Ascending aorta (tissue), 2 donors: Measurements from ENCODE around the gene HTT. TPM values are rescaled to one million over a fixed set of nuclear protein-coding genes. Genes with fewer than 3 reads are reported as not detected.

Experiments
- DNase-seq, 2 donors: peaks; one replicate each; pipeline ENCODE4 v3.0.0-alpha.2; 2019; ENCODE audit warnings: low spot score in 2 of 2
- H3K27ac ChIP-seq, 2 donors: fragments of 200-600 bp; sonication (generic); one replicate each; pipeline ENCODE4 v1.5.1; 2016 to 2017; ENCODE audit warnings: mild to moderate bottlenecking in 1 of 2
- H3K27me3 ChIP-seq: fragments of 200-600 bp; sonication (generic); one replicate; pipeline ENCODE4 v1.5.1; 2017
- H3K36me3 ChIP-seq, 2 donors: fragments of 200-600 bp; sonication (generic); one replicate each; pipeline ENCODE4 v1.5.1; 2016
- H3K4me1 ChIP-seq, 2 donors: fragments of 200-600 bp; sonication (generic); one replicate each; pipeline ENCODE4 v1.5.1; 2016 to 2017; ENCODE audit warnings: mild to moderate bottlenecking in 1 of 2
- H3K4me3 ChIP-seq, 2 donors: fragments of 200-600 bp; sonication (generic); one replicate each; pipeline ENCODE4 v1.5.1; 2016 to 2017; ENCODE audit warnings: mild to moderate bottlenecking in 1 of 2
- H3K9me3 ChIP-seq, 2 donors: fragments of 200-600 bp; sonication (generic); one replicate each; pipeline ENCODE4 v1.5.1; 2016
- intact Hi-C: fragments of 100-400 bp; cut with DNase I; formaldehyde crosslinking; loops from one replicate; pipeline ENCODE4 v1.15.1; 2023
- total RNA-seq: library from RNA; depleted of rRNA; stranded (reverse); fragments of >200 nt; gene quantifications from one replicate; pipeline ENCODE4 v1.1.0, GENCODE V29; 2016
- TF ChIP-seq, protein P1 (sequence below), 3 experiments: fragments of 200-600 bp in 2 of 3; fragments of 450-650 bp in 1 of 3; sonication (generic) in 2 of 3; IDR thresholded peaks; one replicate each; pipeline ENCODE4 v1.5.1; 2016 to 2019; ENCODE audit warnings: antibody characterized with exemption in 3 of 3, mild to moderate bottlenecking in 1 of 3, moderate library complexity in 1 of 3

Gene HTT
- total RNA-seq, 1 donor from 2014 or later: 23.7 TPM

GRCh38 chr4:3290889-3291321 is 216.4 kb downstream of the HTT start:
- DNase-seq: peak in 1 of 2 donors; percentile 56
- H3K9me3 ChIP-seq: no peaks in the 10 kb centered on the region
- H3K27ac ChIP-seq: no peak overlapping the region
- H3K27me3 ChIP-seq: peaks cover 12% of the 10 kb centered on the region
- TF ChIP-seq, protein P1, sequence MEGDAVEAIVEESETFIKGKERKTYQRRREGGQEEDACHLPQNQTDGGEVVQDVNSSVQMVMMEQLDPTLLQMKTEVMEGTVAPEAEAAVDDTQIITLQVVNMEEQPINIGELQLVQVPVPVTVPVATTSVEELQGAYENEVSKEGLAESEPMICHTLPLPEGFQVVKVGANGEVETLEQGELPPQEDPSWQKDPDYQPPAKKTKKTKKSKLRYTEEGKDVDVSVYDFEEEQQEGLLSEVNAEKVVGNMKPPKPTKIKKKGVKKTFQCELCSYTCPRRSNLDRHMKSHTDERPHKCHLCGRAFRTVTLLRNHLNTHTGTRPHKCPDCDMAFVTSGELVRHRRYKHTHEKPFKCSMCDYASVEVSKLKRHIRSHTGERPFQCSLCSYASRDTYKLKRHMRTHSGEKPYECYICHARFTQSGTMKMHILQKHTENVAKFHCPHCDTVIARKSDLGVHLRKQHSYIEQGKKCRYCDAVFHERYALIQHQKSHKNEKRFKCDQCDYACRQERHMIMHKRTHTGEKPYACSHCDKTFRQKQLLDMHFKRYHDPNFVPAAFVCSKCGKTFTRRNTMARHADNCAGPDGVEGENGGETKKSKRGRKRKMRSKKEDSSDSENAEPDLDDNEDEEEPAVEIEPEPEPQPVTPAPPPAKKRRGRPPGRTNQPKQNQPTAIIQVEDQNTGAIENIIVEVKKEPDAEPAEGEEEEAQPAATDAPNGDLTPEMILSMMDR (IDR thresholded peaks at IDR 0.05): no peak
- intact Hi-C loops: loop anchor here (5.0 to 10.0 kb wide), 6 partner anchors 191 to 1579 kb away; partner anchors contain the start of genes NELFA, NSD2, SLBP and TMEM128
- no peaks in the 10 kb centered on the region for H3K36me3 ChIP-seq
- peaks cover 5 to 11% of the 10 kb centered on the region in 2 donors for H3K4me1 ChIP-seq
- H3K4me3 ChIP-seq: peak overlapping the region in 1 of 2 donors; percentile 76

DNA sequence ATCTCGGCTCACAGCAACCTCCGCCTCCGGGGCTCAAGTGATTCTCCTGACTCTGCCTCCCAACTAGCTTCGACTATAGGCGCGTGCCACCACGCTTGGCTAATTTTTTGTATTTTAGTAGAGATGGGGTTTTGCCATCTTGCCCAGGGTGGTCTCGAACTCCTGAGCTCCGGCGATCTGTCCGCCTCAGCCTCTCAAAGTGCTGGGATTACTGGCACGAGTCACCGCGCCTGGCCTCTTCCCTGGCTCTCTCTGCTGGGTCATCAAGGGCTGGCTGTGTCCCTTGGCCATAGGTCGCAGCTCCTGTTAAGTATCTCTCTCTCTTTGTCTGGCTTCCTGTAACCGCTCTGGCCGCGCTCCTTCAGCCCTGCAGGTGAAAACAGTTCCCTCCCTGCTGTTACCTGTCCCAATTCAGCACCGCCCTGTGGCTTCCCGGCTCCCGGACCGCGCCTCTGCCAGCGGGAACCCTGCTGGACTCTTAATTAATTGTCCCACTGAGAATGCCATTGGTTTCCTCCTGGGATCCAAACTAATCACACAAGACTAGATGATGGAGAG is 217.0 kb downstream of the HTT start:
- Histone ChIP-seq H3K27me3 (peaks cover 12% of the 10 kb centered on the region), H3K9me3 (no peaks in the 10 kb centered on the region), H3K4me3 (peak overlapping the region; percentile 76 to 96), H3K36me3 (no peaks in the 10 kb centered on the region), H3K27ac (peak overlapping the region; percentile 90 to 98), H3K4me1 (peaks cover 5 to 11% of the 10 kb centered on the region in 2 donors)
- DNase-seq: peak in 1 of 2 donors; percentile 71
- TF ChIP-seq, protein P1 (IDR thresholded peaks at IDR 0.05): no peak
- intact Hi-C loops: loop anchor here (5.0 to 10.0 kb wide), 6 partner anchors 191 to 1579 kb away; partner anchors contain the start of genes NELFA, NSD2, SLBP and TMEM128

- TF ChIP-seq, protein P1 (IDR thresholded peaks at IDR 0.05): no peak
- Histone ChIP-seq H3K27me3 (peaks cover 12% of the 10 kb centered on the region), H3K9me3 (no peaks in the 10 kb centered on the region), H3K27ac (peak overlapping the region; percentile 90 to 98), H3K4me1 (peaks cover 5 to 11% of the 10 kb centered on the region in 2 donors), H3K36me3 (no peaks in the 10 kb centered on the region), H3K4me3 (peak overlapping the region; percentile 76 to 96)
- DNase-seq: peak in 1 of 2 donors; percentile 83
- intact Hi-C loops: loop anchor here (1.0 to 10.0 kb wide), 11 partner anchors 190 to 1580 kb away; partner anchors contain the start of genes GRK4, HTT, HTT-AS and LRPAP1
Measured at GRCh38 chr4:3291969-3292570, 217.6 kb downstream of the HTT start.

- TF ChIP-seq, protein P1 (IDR thresholded peaks at IDR 0.05): no peak
- Histone ChIP-seq H3K4me1 (peaks cover 5 to 11% of the 10 kb centered on the region in 2 donors), H3K9me3 (no peaks in the 10 kb centered on the region), H3K36me3 (no peaks in the 10 kb centered on the region), H3K4me3 (peak within 1 kb of the TSS; percentile 76 to 96), H3K27ac (peak within 1 kb of the TSS; percentile 90 to 98), H3K27me3 (peaks cover 6% of the 10 kb centered on the region)
- peak; percentile 86 to 96 for DNase-seq
- intact Hi-C loops: loop anchor here (1.0 to 10.0 kb wide), 11 partner anchors 190 to 1580 kb away; partner anchors contain the start of genes GRK4, HTT, HTT-AS and LRPAP1
Measured at GRCh38 chr4:3292571-3293400, 218.3 kb downstream of the HTT start, which contains the start of gene RGS12. Gene RGS12, plus strand, starts transcription at chr4:3293021. Its CDS starts 23,150 bp downstream, at chr4:3316171.

Other genes starting within 250 kb of the HTT start
- 261 TPM for gene ADD1, start 230.8 kb upstream of the HTT start, total RNA-seq
- 12.3 TPM for gene NOP14, start 111.3 kb upstream of the HTT start, total RNA-seq
- gene GRK4, start 111.1 kb upstream of the HTT start, total RNA-seq: 1.9 TPM
- gene HTT-AS, start 143 bp upstream of the HTT start, total RNA-seq: not detected
- gene MSANTD1, start 174.5 kb downstream of the HTT start, total RNA-seq: not detected
- 26.3 TPM for gene RGS12, start 218.3 kb downstream of the HTT start, total RNA-seq